CD8-positive, alpha-beta memory T cell (primary cell): ENCODE data around the gene ZNF25. TPM values are rescaled to one million over a fixed set of nuclear protein-coding genes. Genes with fewer than 3 reads are reported as not detected.

Experiments
- CTCF ChIA-PET: fragments of 350-600 bp; sonication (Branson Sonifier 250); formaldehyde crosslinking; loops from one replicate; lab custom pipeline; 2021; ENCODE audit warnings: antibody characterized with exemption; lab: Charles Lee
- POLR2A ChIA-PET: fragments of 350-600 bp; sonication (Branson Sonifier 250); formaldehyde crosslinking; loops from one replicate; lab custom pipeline; 2021; ENCODE audit warnings: antibody characterized with exemption; lab: Charles Lee
- DNase-seq, 5 donors: peaks; one replicate each; pipeline versions ENCODE4 v3.0.0 to v3.0.0-alpha.2; 2020 to 2022; ENCODE audit warnings: mixed read lengths in 1 of 5
- H3K27ac ChIP-seq: one replicate; pipeline ENCODE4 v1.7.0; 2013; ENCODE audit warnings: low read depth, mild to moderate bottlenecking, low read length, moderate library complexity
- H3K27me3 ChIP-seq: 2 replicates; pipeline ENCODE4 v1.7.0; 2013; ENCODE audit warnings: low read length, mild to moderate bottlenecking; ENCODE audit not compliant: insufficient read depth, poor library complexity, severe bottlenecking
- H3K36me3 ChIP-seq: 2 replicates; pipeline ENCODE4 v1.7.0; 2013; ENCODE audit warnings: mild to moderate bottlenecking, low read length, moderate library complexity; ENCODE audit not compliant: insufficient read depth
- H3K4me1 ChIP-seq: 2 replicates; pipeline ENCODE4 v1.7.0; 2013; ENCODE audit warnings: mild to moderate bottlenecking, low read length, moderate library complexity; ENCODE audit not compliant: insufficient read depth
- H3K4me3 ChIP-seq: 2 replicates; pipeline ENCODE4 v1.7.0; 2013; ENCODE audit warnings: mild to moderate bottlenecking, low read length
- H3K9me3 ChIP-seq: 2 replicates; pipeline ENCODE4 v1.7.0; 2013; ENCODE audit warnings: mild to moderate bottlenecking, low read length
- H3K27ac Mint-ChIP-seq, 8 donors: one replicate each; pipeline ENCODE4 v1.8.0; 2020 to 2021; ENCODE audit warnings: mixed read lengths in 8 of 8, mild to moderate bottlenecking in 6 of 8, inconsistent platforms in 3 of 8, moderate library complexity in 3 of 8
- H3K27me3 Mint-ChIP-seq, 2 donors: one replicate each; pipeline ENCODE4 v1.8.0; 2020 to 2021; ENCODE audit warnings: mixed read lengths in 2 of 2, mild to moderate bottlenecking in 1 of 2, moderate library complexity in 1 of 2
- H3K36me3 Mint-ChIP-seq, 3 donors: one replicate each; pipeline ENCODE4 v1.8.0; 2020 to 2021; ENCODE audit warnings: mixed read lengths in 3 of 3, inconsistent platforms in 1 of 3, mild to moderate bottlenecking in 1 of 3
- H3K4me1 Mint-ChIP-seq, 3 donors: one replicate each; pipeline ENCODE4 v1.8.0; 2020 to 2021; ENCODE audit warnings: mixed read lengths in 3 of 3, inconsistent platforms in 1 of 3, mild to moderate bottlenecking in 1 of 3
- H3K4me3 Mint-ChIP-seq, 7 donors: one replicate each; pipeline ENCODE4 v1.8.0; 2020 to 2021; ENCODE audit warnings: mixed read lengths in 7 of 7, mild to moderate bottlenecking in 6 of 7, moderate library complexity in 4 of 7, inconsistent platforms in 2 of 7
- H3K9me3 Mint-ChIP-seq, 5 donors: one replicate each; pipeline ENCODE4 v1.8.0; 2020 to 2022; ENCODE audit warnings: mixed read lengths in 5 of 5, mild to moderate bottlenecking in 3 of 5, moderate library complexity in 2 of 5, inconsistent platforms in 1 of 5
- polyA plus RNA-seq: library from polyadenylated mRNA; unstranded; fragments of 300-500 nt; fragmentation: Illumina TruSeq; gene quantifications from one replicate; pipeline ENCODE4 v1.2.3, GENCODE V29; 2021
- total RNA-seq, 2 experiments: library from RNA; stranded (reverse); gene quantifications; one replicate each; pipeline ENCODE4 v1.2.3, GENCODE V29; 2021

ZNF25 gene
- total and polyA plus RNA-seq, 3 experiments from 2014 or later, result 4.6 to 6.2 (median 5.9) TPM

DNA sequence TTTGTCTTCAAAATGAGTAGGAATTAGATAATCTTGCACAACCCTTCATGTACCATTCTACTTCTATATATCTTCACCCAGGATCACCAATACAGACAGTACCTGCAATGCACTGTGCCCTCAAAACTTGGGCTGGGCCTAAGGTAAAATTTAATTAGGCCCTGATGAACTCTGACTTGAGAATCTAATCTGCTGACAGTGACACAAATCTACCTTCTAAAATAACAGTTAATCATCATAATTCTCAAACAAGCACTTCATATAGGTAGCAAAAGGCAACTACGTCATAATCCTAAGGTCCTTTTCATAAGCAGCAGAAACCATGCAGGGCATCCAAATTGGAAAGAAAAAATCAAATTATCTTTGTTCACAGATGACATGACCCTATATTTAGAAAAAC is 4.1 kb downstream of the ZNF25 start:
- Histone ChIP-seq H3K4me1 (peaks cover 20% of the 10 kb centered on the region), H3K36me3 (peaks cover 3% of the 10 kb centered on the region), H3K4me3 (no peak overlapping the region), H3K27ac (no peak overlapping the region), H3K27me3 (no peaks in the 10 kb centered on the region), H3K9me3 (no peaks in the 10 kb centered on the region)
- Mint-ChIP-seq H3K9me3 (no peaks in the 10 kb centered on the region), H3K4me1 (peaks cover 28 to 31% (median 30%) of the 10 kb centered on the region in 3 donors), H3K36me3 (peaks cover 19 to 45% (median 27%) of the 10 kb centered on the region in 3 donors), H3K27ac (peak overlapping the region in 1 of 8 donors; percentile 38), H3K4me3 (peak overlapping the region in 1 of 7 donors; percentile 28), H3K27me3 (no peaks in the 10 kb centered on the region)
- POLR2A ChIA-PET, result no interaction called here
- CTCF ChIA-PET, result no interaction called here
- no peak for DNase-seq

DNA sequence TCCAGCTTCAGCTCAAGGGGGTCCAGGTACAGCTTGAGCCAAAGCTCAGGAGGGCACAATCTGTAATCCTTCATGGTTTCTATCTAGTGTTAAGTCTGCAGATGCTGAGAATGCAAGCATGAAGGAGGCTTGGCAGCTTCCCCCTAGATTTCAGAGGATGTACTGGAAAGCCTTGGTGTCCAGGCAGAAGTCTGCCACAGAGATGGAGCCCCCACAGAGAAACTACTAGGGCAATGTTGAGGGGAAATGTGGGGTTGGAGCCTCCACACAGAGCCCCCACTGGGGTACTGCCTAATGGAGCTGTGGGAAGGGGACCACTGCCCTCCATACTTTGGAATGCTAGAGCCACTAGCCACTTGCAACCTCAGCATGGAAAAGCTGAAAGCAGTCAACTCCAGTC is 11.4 kb downstream of the ZNF25 start:
- H3K9me3 ChIP-seq, result peaks cover 6% of the 10 kb centered on the region
- no peaks in the 10 kb centered on the region for H3K4me1 ChIP-seq
- ChIA-PET POLR2A (interaction anchor here (0.8 kb wide), 1 partner anchor 12 kb away, joined by 3 read pairs; the partner anchor contains the start of gene ZNF25), CTCF (interaction anchor here (1.4 kb wide), 1 partner anchor 12 kb away, joined by 4 read pairs; the partner anchor contains the start of gene ZNF25)
- H3K4me3 ChIP-seq, result no peak overlapping the region
- Mint-ChIP-seq H3K4me3 (no peak overlapping the region), H3K4me1 (no peaks in the 10 kb centered on the region), H3K36me3 (peaks cover 38 to 67% (median 63%) of the 10 kb centered on the region in 3 donors), H3K9me3 (peaks cover 13 to 26% (median 16%) of the 10 kb centered on the region in 5 donors), H3K27me3 (no peaks in the 10 kb centered on the region), H3K27ac (no peak overlapping the region)
- H3K27ac ChIP-seq, result no peak overlapping the region
- H3K36me3 ChIP-seq, result peaks cover 3% of the 10 kb centered on the region
- DNase-seq, result no peak
- H3K27me3 ChIP-seq, result no peaks in the 10 kb centered on the region

- Histone ChIP-seq H3K4me3 (no peak overlapping the region), H3K4me1 (no peaks in the 10 kb centered on the region), H3K27me3 (no peaks in the 10 kb centered on the region), H3K27ac (no peak overlapping the region), H3K36me3 (no peaks in the 10 kb centered on the region), H3K9me3 (peaks cover 6% of the 10 kb centered on the region)
- Mint-ChIP-seq H3K27ac (peak overlapping the region in 1 of 8 donors; percentile 35), H3K4me3 (no peak overlapping the region), H3K4me1 (no peaks in the 10 kb centered on the region), H3K9me3 (peaks cover 2 to 17% (median 9%) of the 10 kb centered on the region in 5 donors), H3K27me3 (no peaks in the 10 kb centered on the region), H3K36me3 (peaks cover 38 to 64% (median 62%) of the 10 kb centered on the region in 3 donors)
- no peak for DNase-seq
- CTCF ChIA-PET, result interaction anchor here (1.0 kb wide), 1 partner anchor 16 kb away, joined by 4 read pairs; the partner anchor contains the start of gene ZNF25
- POLR2A ChIA-PET, result no interaction called here
Observed at GRCh38 chr10:37960591-37961137, 15.8 kb downstream of the ZNF25 start.

DNA sequence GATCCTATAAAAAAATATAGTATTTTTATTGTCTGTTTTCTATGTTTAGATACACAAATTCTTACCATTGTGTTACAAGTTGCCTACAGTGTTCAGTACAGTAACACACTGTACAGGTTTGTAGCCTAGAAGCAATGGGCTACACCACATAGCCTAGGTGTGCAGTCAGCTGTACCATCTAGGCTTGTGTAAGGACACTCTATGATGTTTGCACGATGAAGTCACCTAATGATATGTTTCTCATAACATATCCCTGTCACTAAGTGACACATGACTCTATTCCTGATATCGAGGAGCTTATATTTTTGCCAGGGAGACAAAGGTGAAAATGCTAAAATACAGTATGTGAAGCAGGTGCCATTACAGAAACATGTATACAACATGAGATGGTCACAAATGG is 18.6 kb downstream of the ZNF25 start:
- peaks cover 13 to 25% (median 15%) of the 10 kb centered on the region in 5 donors for H3K9me3 Mint-ChIP-seq
- Histone ChIP-seq H3K36me3 (peaks cover 18% of the 10 kb centered on the region), H3K9me3 (peaks cover 10% of the 10 kb centered on the region), H3K4me1 (no peaks in the 10 kb centered on the region), H3K4me3 (no peak overlapping the region), H3K27ac (no peak overlapping the region), H3K27me3 (no peaks in the 10 kb centered on the region)
- H3K4me3 Mint-ChIP-seq, result no peak overlapping the region
- no peaks in the 10 kb centered on the region for H3K27me3 Mint-ChIP-seq
- peaks cover 50 to 74% (median 72%) of the 10 kb centered on the region in 3 donors for H3K36me3 Mint-ChIP-seq
- no peaks in the 10 kb centered on the region for H3K4me1 Mint-ChIP-seq
- H3K27ac Mint-ChIP-seq, result no peak overlapping the region
- ChIA-PET CTCF (no interaction called here), POLR2A (no interaction called here)
- DNase-seq, result no peak

DNA sequence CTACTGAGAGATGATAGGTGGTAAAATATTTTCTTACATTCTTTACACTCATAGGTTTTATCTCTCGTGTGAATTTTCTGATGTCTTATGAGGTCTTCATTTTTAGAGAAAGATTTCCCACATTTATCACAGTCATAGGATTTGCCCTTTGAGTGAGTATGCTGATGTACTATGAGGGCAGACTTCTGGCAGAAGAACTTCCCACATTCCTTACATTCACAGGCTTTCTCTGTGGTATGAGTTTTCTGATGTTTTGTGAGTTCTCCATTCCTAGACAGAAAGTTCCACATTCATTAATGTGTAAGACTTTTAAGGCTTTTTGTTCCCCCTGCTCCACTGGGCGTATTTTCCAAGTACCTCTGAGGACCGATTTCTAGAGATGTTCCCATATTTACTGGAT is 23.5 kb downstream of the ZNF25 start:
- no peaks in the 10 kb centered on the region for H3K27me3 ChIP-seq
- H3K27me3 Mint-ChIP-seq, result no peaks in the 10 kb centered on the region
- peaks cover 23 to 38% (median 31%) of the 10 kb centered on the region in 5 donors for H3K9me3 Mint-ChIP-seq
- H3K4me3 Mint-ChIP-seq, result no peak overlapping the region
- ChIA-PET CTCF (no interaction called here), POLR2A (no interaction called here)
- H3K27ac ChIP-seq, result no peak overlapping the region
- H3K4me1 ChIP-seq, result no peaks in the 10 kb centered on the region
- no peak overlapping the region for H3K4me3 ChIP-seq
- no peaks in the 10 kb centered on the region for H3K4me1 Mint-ChIP-seq
- no peak overlapping the region for H3K27ac Mint-ChIP-seq
- peaks cover 33% of the 10 kb centered on the region for H3K36me3 ChIP-seq
- H3K36me3 Mint-ChIP-seq, result peaks cover 71 to 92% (median 89%) of the 10 kb centered on the region in 3 donors
- DNase-seq, result no peak
- peaks cover 11% of the 10 kb centered on the region for H3K9me3 ChIP-seq

DNA sequence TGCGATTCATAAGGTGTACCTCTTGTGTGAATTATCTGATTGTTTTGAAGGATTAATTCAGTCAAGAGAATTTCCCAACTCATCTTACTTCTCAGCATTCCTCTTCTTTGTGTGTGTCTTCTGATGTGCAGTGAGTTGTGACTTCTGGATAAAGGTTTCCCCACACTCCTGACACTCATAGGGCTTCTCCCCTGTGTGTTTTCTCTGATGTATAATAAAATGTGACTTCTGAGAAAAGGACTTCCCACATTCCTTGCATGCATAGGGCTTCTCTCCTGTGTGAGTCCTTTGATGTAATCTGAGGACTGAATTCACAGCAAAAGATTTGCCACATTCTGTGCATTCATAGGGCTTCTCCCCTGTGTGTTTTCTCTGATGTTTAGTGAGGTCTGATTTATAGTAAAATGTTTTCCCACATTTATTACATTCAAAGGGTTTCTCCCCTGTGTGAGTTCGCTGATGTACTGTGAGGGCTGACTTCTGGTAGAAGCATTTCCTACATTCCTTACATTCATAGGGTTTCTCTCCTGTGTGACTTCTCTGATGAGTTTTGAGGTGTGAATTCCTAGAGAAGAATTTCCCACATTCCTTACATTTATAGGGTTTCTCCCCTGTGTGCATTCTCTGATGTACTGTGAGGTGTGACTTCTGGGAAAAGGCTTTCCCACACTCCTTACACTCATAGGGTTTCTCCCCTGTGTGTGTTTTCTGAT is 24.2 kb downstream of the ZNF25 start:
- Histone ChIP-seq H3K4me1 (no peaks in the 10 kb centered on the region), H3K27me3 (no peaks in the 10 kb centered on the region), H3K27ac (no peak overlapping the region), H3K4me3 (no peak overlapping the region), H3K36me3 (peaks cover 33% of the 10 kb centered on the region), H3K9me3 (peaks cover 11% of the 10 kb centered on the region)
- Mint-ChIP-seq H3K36me3 (peaks cover 65 to 89% (median 84%) of the 10 kb centered on the region in 3 donors), H3K9me3 (peaks cover 23 to 38% (median 31%) of the 10 kb centered on the region in 5 donors), H3K27ac (no peak overlapping the region), H3K4me3 (no peak overlapping the region), H3K27me3 (no peaks in the 10 kb centered on the region), H3K4me1 (no peaks in the 10 kb centered on the region)
- CTCF ChIA-PET, result no interaction called here
- POLR2A ChIA-PET, result no interaction called here
- no peak for DNase-seq

DNA sequence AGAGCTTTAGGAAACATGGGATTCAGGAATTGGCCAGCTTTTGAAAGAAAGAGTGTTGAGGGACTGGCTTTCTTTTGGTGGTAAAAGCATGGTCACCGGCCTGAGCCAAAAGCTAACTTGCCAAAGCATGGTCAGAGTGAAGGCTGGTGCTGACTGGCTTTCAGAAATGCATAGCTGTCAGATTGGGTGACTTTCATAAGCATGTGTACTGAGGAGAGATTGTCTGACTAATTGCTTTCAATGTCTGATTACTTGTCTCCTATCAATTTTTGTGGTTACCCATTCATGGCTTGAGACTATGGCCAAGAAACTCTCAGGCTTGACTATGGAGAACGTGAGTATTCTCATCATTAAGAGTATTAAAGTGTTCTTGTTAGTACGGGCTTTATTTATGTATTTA is 28.2 kb downstream of the ZNF25 start:
- POLR2A ChIA-PET, result no interaction called here
- no peaks in the 10 kb centered on the region for H3K27me3 Mint-ChIP-seq
- no peaks in the 10 kb centered on the region for H3K27me3 ChIP-seq
- H3K4me3 ChIP-seq, result no peak overlapping the region
- H3K36me3 ChIP-seq, result peaks cover 19% of the 10 kb centered on the region
- DNase-seq, result no peak
- peaks cover 14 to 20% (median 19%) of the 10 kb centered on the region in 5 donors for H3K9me3 Mint-ChIP-seq
- H3K27ac ChIP-seq, result no peak overlapping the region
- CTCF ChIA-PET, result interaction anchor here (1.4 kb wide), 1 partner anchor 29 kb away, joined by 3 read pairs; no protein-coding TSS in a partner anchor
- H3K4me1 ChIP-seq, result no peaks in the 10 kb centered on the region
- H3K9me3 ChIP-seq, result peaks cover 5% of the 10 kb centered on the region
- no peak overlapping the region for H3K4me3 Mint-ChIP-seq
- H3K4me1 Mint-ChIP-seq, result no peaks in the 10 kb centered on the region
- H3K27ac Mint-ChIP-seq, result no peak overlapping the region
- H3K36me3 Mint-ChIP-seq, result peaks cover 36 to 62% (median 46%) of the 10 kb centered on the region in 3 donors

GRCh38 chr10:37947526-37947925 is 28.9 kb downstream of the ZNF25 start:
- Histone ChIP-seq H3K36me3 (peaks cover 12% of the 10 kb centered on the region), H3K9me3 (no peaks in the 10 kb centered on the region), H3K27ac (no peak overlapping the region), H3K4me1 (no peaks in the 10 kb centered on the region), H3K4me3 (no peak overlapping the region), H3K27me3 (no peaks in the 10 kb centered on the region)
- H3K4me3 Mint-ChIP-seq, result no peak overlapping the region
- H3K36me3 Mint-ChIP-seq, result peaks cover 29 to 56% (median 39%) of the 10 kb centered on the region in 3 donors
- ChIA-PET CTCF (interaction anchor here (1.4 kb wide), 1 partner anchor 29 kb away, joined by 3 read pairs; no protein-coding TSS in a partner anchor), POLR2A (no interaction called here)
- DNase-seq, result no peak
- H3K27me3 Mint-ChIP-seq, result no peaks in the 10 kb centered on the region
- no peak overlapping the region for H3K27ac Mint-ChIP-seq
- no peaks in the 10 kb centered on the region for H3K4me1 Mint-ChIP-seq
- peaks cover 7 to 14% (median 12%) of the 10 kb centered on the region in 5 donors for H3K9me3 Mint-ChIP-seq
